NCI-H1694 treated with DMSO at 0.1 percent for 48 hours (cell line): ENCODE data around the gene CUEDC1.

Experiments used
- DNase-seq: peaks from one replicate; lab custom pipeline; 2025; lab: John Stamatoyannopoulos, UW

CUEDC1 gene

DNA sequence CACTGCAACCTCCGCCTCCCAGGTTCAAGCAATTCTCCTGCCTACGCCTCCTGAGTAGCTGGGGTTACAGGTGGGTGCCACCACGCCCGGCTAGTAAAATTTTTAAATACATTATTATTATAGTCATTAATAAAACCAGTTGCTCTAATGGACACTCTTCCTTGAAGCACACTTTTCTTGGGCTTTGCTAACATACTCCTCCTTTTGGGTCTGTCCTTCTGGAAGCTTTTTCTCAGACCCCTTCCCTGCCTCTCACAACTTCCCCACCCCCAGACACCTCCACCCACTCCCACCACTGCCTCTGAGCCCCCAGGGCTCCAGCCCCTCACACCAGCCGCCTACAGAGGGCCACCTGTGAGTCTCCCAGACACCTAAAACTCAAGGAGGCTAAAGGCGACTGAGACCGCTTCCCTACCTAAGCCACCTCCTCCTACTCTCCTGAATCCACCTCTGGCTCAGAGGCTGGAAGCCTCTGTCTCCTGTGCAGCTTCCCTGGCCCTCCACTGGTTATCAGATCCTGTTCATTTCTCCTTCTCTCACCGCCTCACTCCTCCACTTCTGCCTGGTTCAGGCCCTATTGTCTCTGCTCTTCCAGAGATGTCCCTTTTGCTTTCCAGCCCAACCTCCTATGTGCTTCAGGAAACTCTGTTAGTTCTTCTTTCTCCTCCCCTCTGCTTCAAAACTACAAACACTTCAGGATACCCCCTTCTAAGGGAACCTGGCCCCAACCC lies 2.1 kb upstream of the CUEDC1 start:
- DNase-seq: no peak

DNA sequence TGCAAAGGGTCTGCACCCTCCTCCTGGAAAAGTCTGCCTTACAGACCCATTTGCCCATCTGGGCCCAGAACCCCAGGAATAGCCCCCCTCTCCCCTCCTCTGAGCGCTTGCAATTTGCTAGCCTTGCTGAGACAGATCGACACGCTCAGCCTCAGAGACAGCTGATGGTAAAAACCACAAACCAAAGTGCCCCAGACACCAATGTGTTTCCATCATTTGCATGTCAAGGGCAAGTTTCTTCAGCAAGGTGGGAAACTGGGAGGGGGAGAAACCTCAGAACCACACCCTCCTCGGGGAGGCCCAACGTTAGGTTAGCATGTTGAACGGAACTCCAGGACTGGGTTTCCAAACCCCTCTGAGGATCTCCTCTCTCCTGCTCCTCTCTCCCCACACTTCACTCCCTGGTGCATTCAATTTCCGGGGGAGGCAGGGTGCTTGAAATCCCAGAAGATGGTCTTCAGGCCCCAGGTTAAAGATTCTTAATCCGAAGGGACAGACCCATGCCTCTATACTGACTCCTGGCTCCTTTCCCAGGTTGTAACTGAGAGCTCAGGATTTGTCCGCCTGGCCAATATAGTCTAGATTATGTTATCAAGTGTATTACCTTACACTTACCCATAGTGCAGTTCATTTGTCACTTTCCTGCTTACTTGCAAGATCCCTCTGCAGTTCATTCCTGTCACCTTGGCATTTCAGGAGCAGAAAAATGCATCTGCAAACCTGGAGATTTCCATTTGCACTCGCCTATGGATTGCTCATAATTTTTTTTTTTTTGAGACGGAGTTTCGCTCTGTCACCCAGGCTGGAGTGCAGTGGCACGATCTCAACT lies 1.3 kb upstream of the CUEDC1 start:
- DNase-seq: no peak

DNA sequence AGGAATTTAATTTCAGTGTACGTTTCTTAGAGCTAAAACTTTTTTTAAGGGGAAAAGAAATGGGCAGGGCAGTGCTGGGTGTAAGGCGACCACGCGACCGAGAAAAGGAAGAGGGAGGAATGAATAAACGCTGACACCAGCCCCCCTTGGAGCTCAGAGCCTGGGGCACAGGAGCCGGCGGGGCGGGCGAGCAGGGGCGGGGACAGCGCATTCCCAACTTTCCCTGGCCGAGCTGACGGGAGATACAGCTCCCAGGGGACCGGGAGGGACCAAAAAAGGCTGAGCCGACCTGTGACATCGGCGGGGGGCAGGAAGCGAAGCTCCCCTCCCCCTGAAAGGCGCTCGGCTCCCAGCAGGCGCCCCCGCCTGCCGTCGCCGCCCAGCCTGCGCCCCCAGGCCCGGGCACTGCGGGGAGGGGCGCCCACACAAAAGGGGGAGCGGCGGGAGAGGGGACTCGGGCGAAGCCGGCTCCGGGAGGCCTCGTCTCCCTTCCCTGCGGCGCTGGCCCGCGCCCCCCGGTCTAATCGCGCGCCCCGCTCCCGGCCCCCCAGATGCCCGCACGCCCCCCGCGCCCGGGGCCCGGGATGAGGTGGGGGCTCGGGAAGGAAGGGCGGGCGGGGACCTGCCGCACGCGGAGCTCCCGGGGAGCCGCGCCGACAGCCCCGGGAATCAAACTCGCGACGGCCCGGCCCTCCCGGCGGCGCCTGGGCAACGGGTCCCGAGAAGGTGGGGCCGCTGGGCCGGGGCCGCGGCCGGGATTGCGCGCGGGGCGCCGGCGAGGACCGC lies 622 bp downstream of the CUEDC1 start:
- peak; percentile 45 for DNase-seq

DNA sequence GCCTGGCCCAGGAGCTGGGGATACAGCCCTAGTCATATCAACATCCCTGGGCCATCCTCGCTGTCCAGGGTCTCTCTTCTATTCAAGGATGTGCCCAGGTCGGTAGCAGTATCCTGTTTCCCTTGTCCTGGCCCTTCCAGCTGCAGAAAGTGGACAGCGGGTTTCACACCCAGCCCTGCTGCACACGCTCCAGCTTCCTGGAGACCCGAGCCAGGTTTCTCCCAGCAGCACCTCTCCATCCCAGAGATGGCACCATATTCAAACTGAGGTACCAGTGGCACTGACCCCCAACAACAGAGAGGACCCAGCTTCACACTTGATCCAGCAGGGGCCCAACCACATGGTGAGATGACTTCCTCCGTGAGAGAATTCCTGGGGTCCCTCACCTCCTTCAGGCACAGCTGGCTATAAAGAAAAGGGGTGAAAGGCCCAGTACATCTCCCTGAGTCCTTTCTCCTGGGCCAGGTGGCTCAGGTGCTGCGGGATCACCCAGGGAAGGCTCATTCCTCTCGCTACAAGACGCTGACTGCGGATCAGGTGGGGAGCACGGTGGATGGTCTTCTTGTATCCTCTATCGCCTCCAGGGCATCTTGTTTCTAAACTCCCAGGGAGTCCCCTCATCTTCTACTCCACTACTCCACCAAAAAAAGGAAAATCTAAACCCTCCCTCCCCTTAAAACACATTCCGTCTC lies 1.4 kb downstream of the CUEDC1 start:
- DNase-seq: no peak

DNA sequence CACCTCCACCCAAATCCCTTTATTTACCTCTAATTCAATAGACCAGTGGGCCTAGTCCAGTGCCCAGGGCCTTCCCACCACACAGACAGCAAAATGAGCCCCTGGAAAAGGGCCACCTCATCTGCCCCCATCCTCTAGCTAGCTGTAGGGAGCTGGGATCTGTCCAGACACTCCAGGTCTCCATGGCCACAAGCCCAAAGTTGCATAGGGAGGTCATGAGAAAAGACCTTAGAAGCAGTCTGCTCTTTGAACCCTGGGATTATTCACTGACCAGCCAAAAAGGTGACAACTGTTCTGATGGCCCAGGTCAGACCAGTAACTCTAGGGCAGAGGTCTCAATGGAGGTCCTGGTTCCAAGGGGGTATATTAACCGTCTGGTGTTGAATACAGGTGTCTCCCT lies 2.0 kb downstream of the CUEDC1 start:
- no peak for DNase-seq

DNA sequence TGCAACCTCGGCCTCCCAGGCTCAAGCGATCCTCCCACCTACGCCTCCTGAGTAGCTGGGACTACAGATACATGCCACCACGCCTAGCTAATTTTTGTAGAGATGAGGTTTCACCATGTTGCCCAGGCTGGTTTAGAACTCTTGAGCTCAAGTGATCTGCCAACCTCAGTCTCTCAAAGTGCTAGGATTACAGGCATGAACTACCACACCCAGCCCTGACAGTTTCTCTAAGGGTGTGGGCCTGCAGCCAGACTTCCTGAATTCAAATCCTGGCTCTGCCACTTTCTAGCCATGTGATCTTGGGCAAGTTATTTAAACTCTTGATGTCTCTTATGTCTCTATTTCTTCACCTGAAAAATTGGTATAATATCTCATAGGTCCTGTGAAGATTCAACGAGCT lies 5.6 kb downstream of the CUEDC1 start:
- DNase-seq: no peak

DNA sequence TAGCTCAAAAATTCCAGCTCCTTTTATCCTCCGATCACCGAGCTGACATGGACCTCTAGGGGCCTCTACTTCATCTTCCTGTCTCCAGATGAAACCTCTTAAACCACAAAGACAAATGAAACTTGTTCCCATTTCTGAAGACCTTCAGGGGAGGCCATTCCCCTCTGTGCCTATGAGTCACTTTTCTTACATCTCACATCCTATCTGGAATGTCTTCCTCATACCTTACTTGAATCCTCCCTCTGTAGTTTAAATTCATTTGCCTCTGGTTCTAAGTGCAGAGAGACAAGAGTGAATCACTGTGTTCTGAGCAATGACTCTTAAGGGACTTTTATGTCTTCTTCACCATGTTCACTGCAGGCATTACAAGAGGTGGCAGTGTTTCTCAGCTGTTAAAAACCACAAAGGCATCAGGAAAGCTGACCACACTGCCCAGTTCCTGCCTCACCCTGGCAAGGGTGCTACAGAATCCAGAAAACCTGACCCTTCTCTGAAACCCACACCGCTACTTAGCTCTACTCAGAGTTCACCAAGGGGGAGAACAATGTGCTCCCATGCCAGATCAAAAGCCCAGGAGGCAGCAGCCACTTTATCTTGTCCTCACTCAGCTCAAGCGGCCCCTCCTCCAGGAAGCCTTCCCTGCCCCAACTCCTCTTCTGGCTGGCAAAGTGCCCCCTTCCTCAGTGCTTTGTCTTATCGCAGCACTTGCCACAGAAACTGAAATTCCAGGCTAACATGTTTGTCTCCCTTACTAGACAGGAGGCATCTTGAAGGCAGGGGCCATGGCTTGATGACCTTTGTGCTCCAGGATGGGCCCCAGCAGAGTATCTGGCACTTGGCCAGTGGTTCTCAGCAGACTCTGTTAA lies 6.4 kb downstream of the CUEDC1 start:
- DNase-seq: no peak

DNA sequence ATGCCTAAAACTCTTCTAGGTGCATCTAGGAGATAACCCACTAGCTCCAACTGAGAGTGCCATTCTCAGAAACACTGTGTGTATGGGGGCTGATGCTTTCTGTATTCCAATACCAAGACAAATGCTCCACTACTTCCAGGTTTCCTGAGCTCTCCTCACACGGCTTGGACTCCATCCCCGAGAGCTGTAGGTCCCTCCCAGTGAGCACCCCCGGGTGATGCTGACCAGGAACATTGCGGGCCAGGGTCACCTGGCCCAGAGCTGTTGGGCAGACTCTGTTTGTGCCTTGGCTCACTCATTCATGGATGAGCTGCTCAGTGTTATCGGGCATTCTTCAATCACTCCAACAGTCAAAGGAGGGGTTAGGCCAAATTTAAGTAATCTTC lies 7.0 kb downstream of the CUEDC1 start:
- DNase-seq: no peak

DNA sequence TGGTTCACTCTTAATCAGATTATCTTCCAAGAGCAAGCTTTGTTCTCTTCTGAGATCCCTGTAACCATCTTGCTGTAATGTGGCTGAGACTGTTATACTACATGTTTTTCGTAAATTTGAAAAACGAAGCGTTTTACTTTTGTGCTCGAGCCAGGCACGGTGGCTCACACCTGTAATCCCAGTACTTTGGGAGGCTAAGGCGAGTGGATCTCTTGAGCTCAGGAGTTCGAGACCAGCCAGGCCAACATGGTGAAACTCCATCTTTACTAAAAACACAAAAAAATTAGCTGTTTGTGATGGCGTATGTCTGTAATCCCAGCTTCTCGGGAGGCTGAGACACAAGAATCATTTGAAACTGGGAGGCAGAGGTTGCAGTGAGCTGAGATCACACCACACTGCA lies 7.8 kb downstream of the CUEDC1 start:
- DNase-seq: no peak

DNA sequence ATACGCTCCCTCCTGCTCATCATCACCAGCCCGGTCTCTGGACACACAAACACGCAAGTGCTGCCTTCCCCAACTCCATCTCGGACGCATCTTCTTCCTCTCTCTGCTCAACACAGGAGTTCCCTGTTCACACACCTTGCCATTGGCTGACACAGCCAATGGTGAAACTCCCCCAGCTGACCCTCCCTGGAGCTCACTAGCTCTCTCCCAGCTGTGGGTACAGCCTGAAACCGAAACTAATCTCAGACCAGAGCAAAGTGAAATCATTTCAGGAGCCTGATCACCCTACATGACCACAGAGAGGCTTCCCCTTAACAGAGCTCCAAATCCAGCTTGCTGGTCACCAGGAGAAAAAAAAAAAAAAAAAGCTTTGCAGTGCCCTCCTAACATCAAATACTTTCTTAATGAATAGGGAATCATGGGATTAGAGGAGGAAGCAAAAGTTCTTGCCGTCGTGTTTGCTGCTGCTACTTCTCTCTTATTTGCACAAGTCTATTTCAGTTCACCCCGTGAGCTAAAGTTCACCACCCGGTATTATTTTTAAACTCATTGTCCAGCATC lies 8.3 kb downstream of the CUEDC1 start:
- no peak for DNase-seq

DNA sequence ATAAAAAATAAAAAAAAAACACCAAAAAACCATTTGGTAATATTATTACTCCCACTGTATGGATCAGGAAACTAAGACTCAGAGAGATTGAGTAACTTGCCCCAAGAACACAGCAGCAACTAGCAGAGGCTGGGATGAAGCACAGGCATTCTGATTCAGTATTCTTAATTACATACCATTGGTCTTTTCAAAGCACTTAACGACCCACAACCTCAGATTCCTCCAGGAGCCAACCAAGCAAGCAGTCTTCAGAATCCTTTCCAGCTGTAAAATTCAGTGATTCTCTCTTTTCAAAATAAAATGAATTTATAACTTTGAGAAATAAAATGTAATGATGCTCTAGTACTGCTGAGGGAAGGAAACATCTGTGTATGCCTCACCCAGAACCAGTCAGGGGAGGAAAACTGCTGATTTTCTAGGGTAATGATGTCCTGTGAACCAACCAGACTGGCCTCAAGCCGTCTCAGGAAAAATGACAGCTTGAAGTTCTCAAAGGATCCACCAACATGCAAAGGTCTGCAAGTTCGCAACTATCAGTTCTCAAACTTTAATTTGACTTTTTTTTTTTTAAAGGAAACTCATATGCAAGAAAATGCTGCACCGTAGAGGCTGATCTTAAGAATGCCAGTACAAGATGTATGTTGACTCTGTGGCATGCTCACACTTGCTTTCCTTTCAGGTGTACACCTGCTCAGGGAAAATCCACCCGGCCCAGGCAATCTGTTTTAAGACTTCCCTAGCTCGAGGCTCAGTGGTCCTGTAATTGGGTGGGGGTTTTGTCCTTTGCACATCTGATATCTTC lies 9.0 kb downstream of the CUEDC1 start:
- no peak for DNase-seq

DNA sequence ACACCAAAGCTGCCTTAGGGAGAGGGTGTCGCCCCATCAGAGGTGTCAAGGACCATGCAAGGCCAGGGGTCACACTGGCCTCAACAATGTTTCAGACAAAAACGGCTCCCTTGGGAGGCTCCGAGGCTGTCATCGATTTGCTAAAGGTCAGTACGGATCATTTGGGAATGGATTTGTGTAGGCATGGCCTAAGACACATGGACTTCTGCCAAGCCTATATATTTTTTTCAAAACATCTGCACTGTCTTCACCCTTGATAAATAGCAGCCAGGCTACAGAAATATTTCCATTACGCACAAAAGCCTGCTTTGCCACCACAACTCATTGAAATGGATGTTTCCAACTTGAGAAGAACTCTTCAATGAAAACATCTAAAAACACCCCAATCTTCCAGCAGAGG lies 10.3 kb downstream of the CUEDC1 start:
- DNase-seq: no peak

DNA sequence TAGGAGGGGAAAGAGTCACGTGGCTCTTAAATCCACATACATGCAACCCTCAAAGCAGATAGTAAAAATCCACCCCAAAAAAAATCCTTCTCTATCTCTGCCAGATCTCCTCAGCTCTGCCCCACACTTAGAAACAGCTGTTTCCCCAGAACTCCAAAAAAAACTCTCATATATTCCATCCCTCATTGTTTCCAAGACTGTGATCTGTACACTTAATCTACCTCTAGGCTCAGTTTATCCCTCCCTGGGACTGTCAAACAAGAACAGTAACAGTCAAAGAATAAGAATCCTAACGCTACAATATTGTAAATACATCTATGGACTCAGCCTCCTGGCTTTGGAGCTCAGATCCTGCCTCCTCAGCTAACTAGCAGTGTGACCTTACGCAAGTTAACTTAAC lies 11.6 kb downstream of the CUEDC1 start:
- DNase-seq: no peak

DNA sequence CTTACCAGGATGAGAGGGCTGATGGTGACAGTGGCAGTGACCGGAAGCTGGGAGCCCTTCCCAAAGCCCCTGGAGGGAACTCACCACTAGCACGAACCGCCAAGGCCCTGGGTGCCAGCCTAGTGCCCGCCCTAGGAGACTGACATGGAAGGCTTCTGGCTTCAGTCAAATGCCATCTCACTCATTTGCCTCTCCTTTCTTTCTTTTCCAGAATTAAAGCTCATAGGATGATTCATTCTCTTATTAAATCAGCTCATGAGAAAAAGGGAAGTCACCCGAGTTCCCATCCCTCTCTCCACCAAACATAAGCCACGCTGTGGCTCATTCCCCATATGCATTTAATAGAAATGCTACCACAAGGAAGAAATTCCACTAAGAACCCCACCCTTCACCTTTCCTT lies 12.1 kb downstream of the CUEDC1 start:
- no peak for DNase-seq

DNA sequence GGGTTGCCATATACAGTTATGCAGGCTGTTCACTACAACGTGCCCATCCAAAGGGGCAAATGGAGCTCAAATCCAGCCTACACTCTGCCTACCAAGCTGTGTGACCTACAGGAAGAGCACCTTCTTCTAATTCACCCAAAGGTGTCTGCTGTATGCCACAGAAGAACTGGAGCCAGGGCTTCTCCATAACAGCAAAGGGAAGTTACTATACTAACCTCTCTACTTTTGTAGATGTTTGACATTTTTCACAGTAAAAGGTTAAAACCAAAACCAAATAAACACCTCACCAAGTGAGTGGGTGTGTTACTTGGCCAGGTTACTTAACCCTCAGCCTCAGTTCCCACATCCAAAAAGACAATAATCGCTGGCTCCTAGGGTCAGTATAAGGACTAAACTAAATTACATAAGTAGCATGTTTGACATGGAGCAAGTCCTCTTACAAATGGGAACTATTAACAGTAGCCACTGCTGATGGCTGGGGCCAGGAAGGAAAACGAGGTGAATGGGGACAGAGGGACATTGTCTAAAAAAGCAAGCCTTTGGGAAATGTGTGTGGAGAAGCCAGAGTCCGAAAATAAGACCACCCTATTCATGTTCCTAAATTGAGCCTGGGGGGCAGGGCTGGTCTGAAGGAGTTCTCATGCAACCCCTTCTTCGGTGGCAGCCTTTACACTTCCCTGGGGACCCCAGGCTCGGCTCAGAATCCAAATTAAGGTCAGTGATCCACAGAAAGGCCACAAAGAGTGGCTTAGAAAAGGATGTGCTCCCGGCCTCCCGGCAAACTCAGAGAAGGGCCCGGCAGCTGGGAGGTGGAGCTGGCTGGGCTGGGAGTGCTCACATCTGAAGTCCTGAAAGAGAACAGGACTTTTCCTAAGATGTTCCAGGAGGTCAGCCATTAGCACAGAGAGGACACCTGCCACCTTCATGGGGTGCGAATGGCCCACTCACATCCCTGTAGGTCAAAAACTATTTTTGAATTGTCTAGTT lies 13.5 kb downstream of the CUEDC1 start:
- DNase-seq: no peak

DNA sequence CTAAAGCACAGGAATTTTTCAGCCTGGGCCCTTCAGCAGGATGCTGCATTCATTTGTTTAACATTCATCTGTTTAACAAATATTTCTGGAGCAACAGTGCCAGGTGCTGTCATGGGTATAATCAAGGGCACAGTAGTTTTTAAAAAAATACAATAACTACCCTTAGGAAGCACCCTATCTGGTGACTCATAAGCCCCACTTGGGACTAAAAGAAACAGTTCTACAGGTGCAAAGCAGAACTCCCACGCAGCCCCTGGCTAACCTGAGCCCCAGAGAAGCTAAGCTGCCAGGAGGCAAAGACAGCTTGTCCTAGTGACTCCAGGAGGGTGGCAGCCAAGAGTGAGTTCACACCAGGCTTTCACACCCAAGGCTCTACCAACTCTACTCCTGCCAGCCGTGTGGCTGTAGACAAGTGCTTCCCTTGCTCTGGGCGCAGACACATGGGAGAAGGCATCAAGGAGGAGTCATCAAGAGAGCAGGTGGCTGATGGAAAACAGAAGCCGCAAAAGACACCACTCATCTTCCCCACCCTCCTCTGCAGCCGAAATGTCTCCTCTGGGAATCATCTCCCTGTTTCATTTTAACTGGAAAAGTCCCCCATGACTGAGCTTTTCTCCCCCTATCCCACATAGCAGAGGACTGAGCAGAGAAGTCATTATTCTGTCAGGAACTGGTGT lies 14.4 kb downstream of the CUEDC1 start:
- DNase-seq: no peak

DNA sequence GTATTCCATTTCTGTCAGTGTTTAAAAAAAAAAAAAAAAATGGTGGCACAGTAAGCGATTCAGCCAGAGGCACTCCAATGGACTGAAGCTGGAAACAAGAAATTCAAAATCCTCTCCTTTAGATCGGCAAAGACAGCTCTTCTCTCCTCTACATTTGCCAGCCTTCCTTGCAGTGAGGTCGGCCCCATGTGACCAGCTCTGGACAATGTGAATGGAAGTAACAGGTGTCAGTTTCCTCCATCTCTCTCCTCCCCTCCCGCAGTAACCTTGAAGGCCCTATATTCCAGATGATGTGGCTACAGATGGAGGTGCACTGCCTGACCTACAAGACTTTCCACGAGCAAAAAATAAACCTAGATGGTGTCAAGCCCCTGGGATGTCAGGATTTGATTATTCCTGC lies 15.0 kb downstream of the CUEDC1 start:
- no peak for DNase-seq

DNA sequence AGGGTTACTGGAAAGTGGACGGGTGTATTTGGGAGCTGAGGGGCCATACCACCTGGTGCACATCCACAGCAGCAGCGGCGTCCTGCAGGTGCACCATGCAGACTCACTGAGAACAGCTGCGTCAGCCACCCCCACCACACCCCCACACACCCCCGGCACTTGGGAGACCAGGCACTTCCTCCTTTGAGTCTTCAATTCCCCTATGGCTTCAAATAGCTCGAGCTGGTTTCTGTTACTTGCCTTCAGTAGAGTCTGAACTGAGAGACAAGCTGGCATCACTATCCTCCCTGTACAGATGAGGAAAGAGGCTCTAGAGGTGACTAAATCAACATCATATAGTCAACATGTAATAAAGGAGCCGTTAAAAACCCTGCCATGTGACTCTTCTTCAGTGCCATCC lies 15.4 kb downstream of the CUEDC1 start:
- DNase-seq: no peak
